NCI-H1694 treated with DMSO at 0.1 percent for 48 hours (cell line): ENCODE data around the gene EBI3.
"Not testable (repeated sequence)": the region's sequence is repeated elsewhere in the genome, so short reads cannot be mapped to it uniquely, and the experiment has no call there.

Experiments used
- DNase-seq: peaks from one replicate; lab custom pipeline; 2025; lab: John Stamatoyannopoulos, UW

EBI3 gene

GRCh38 chr19:4229179-4229931 lies at the start of gene EBI3:
EBI3 (plus strand) TSS chr19:4229523; CDS start chr19:4229551, 28 bp downstream.
- no peak for DNase-seq

GRCh38 chr19:4181053-4181508 lies 48.2 kb upstream of the EBI3 start:
- no peak for DNase-seq

GRCh38 chr19:4182084-4182810 lies 47.1 kb upstream of the EBI3 start, which contains the start of the genes ANKRD24 and SIRT6:
ANKRD24 (plus strand) TSS chr19:4182689; CDS start chr19:4186426, 3,737 bp downstream.
SIRT6 (minus strand) TSS chr19:4182563; CDS start chr19:4182539, 24 bp downstream.
- DNase-seq = peak; percentile 82

DNA sequence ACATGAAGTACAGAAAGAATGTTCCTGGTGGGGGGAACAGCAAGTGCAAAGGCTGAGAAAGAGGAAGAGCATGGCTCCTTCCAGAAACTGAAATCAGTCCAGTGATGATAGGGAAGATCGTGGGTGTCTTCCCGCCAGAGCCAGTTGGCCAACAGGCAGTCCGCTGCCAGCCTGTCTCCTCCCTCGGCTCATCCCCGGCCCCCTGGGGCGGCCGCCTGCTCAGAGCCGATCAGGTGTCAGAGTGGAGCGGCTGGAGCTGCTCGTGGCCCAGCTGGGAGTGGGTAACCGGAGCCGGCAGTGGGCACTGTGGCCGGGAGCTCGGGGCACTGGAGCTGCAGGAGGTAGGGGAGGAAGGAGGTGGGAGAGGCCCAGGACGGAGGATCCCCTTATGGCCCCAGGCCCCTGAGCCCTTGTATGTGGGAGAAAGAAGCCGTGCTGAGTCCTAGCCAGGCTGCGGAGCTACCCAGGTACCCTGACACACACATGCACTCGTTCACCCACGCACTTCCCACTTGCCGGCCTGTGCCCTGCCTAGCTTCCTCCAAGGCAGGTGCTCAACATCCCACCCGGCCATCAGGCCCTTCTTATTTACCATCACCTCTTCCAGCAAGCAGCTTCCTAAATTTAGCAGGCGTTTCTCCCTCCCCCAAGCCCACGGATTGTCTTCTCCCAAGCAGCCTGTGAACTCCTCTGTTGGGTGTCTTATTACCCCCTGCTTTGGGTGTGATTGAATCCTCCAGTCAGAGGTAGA lies 45.2 kb upstream of the EBI3 start:
- no peak for DNase-seq

DNA sequence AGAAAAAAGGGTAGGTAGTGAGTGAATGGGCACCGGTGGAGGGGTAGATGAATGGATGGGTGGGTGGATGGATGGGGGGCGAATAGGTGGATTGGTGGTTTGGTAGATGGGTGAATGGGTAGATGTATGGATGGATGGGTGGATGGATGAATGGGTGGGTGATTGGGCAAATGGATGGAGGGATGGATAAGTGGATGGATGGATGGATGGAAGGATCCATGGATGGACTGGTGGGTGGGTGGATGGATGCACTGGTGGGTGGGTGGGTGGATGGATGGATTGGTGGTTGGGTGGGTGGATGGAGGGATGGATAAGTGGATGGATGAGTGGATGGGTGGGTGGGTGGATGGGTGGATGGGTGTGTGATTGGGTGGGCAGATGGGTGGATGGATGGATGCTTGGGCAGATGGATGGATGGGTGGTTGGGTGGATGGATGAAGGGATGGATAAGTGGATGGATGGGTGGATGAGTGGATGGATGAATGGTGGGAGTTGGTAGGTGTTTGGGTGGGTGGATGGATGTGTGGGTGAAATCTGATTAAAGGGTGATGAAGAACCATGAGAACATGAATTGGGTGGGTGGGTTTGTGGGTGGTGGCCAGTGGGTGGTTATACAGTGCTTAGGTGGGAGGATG lies 44.5 kb upstream of the EBI3 start:
- no peak for DNase-seq

GRCh38 chr19:4185413-4186086 lies 43.8 kb upstream of the EBI3 start:
- no peak for DNase-seq

DNA sequence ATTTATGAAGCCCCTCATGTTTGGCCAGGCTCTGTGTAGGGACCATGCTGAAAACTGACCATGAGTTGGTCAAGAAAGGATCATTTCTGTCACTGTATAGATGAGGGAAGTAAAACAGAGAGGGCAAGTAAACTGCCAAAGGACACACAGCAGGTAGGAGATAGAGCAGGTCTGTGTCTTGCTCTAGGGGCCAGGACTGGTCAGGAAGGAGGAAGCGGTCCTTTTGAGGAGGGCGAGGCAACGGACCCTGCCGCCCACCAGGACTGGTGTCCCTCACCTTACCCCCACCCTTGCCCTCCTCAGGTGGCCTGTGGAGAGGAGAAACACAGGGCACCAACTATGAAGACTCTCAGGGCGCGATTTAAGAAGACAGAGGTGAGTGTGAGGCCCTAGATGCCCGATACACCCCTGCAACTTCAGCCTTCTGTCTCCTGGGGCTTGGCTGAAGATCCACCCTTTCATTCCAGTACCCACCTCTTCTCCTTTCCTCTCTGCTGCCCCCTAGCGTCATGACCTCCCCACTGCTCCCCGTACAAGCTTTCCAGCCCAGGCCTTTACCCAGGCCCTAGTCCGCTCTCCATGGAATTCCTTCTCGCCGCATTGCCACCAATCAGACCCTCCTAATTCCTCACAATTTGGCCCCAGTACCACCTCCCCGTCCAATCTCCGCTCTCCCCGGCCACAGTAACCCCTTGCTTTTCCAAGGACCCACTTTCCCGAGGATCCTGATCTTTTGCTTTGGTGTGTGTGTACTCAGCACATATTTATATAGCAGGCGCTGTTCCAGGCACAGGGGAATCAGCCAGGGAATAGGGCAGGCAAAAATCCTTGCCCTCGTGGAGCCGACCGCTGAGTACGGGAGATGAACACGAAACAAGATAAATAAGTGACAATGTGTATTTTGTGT lies 43.0 kb upstream of the EBI3 start:
- peak; percentile 27 for DNase-seq

DNA sequence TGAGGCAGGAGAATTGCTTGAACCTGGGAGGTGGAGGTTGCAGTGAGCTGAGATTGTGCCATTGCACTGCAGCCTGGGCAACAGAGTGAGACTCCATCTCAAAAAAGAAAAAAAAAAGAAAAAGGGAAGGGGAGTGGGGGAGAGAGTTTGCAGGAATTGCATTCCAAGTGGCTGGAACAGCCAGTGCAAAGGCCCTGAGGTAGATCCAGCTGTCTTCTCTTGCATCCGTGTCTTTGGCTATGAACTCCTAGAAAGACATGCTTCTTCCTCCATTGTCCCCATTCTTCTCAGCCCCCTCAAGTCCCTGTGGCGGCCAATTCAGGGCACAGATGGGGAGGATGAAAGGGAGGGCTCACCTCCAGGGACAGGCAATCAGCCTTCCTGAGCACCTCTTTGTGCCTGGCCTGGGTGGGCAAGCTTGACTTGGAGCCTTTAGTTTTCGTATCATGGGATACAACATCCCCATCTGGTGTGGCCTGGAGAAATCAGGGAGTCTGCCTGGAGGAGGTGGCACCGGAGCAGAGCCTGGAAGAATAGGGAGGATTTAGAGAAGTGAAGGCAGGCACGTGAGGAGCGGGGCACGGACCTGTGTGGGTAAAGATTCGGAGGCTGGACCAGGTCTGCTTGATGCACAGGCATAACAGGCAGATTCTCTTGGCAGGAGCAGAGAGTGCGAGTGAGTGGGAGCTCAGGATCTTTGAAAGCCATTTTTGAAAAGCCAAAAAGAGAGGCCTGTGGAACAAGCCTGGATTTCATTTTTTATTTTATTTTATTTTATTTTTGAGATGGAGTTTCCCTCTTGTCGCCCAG lies 41.8 kb upstream of the EBI3 start:
- DNase-seq = no peak

DNA sequence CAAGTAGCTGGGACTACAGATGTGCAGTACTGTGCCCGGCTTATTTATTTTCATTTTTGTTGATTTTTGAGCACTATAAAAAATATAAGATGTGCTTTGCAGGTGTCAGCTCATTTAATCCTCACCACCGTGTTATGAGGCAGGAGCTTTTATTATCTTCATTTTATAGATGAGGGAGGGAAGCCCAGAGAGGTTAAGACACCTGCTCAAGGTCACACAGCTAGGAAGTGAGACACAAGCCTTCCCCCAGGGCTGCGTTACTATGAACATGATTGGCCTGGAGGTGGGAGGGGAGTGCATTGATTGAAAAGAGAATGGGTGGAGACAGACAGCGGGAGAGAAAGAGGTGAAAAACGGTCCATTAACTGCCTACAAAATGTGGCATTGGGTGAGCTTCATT lies 39.7 kb upstream of the EBI3 start:
- no peak for DNase-seq

GRCh38 chr19:4192537-4192936 lies 36.8 kb upstream of the EBI3 start:
- not testable (repeated sequence) for DNase-seq

- no peak for DNase-seq
Measured at GRCh38 chr19:4194353-4194752, 35.0 kb upstream of the EBI3 start.

- DNase-seq = no peak
Measured at GRCh38 chr19:4196009-4196408, 33.3 kb upstream of the EBI3 start.

GRCh38 chr19:4196587-4197148 lies 32.7 kb upstream of the EBI3 start:
- DNase-seq = no peak

DNA sequence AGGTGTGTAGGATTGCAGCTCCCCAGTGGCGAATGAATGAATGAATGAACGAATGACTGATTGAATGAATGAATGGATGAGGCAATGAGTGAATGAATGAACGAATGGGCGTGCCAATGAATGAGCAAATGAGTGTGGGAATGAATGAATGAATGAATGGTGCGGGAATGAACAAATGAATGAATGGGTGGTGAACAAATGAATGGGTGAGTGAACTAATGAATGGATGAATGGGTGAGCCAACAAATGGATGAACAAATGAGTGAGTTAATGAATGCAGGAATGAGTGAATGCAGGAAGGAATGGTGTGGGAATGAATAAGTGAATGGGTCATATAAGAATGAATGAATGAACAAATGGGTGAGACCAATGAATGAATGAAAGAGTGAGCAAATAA lies 32.1 kb upstream of the EBI3 start:
- DNase-seq = no peak

DNA sequence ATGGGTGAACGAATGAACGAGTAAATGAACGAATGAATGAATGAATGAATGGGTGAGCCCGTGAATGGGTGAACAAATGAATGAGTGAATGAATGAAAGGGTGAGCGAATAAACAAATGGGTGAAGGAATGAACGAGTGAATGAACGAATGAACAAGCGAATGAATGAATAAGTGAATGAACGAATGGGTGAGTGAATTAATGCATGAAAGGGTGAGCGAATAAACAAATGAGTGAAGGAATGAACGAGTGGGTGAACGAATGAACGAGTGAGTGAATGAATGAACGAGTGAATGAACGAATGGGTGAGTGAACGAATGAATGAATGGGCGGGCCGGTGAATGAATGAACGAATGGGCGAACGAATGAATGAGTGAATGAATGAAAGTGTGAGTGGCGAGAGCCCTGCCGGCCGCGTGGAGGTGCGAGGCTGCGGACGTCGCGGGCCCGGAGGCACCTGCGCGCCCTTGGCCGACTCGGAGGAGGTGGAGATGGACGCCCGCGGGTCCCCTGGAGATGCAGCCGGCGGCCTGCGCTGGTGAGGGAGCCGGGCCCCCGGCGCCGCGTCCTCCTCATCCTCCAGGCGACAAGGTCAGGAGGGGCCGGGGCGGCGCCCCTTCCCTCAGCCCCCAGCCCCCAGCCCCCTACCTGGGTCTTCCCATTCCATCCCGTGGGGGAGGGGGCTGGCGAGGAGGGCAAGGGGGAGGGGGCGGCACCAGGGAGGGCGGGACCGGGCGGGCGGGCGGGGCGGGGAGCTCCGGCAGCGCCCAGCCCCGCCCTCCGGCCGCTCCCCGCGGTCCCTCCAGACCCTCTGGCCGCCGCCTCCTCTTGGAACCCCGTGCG lies 31.5 kb upstream of the EBI3 start:
- DNase-seq = no peak

GRCh38 chr19:4198467-4199126 lies 30.7 kb upstream of the EBI3 start:
- DNase-seq = no peak

- no peak for DNase-seq
Measured at GRCh38 chr19:4199699-4200293, 29.5 kb upstream of the EBI3 start.
